Activated CD4-positive, alpha-beta T cell treated with anti-CD3 and anti-CD28 coated beads, Interleukin-2, Interleukin-6, amounts not matched to agents 100 ng/mL and 50 ng/mL, durations not matched to agents 16 hours and 8 hours (primary cell): ENCODE measurements around the gene TRIM48.
"Not testable (repeated sequence)": the region's sequence is repeated elsewhere in the genome, so short reads cannot be mapped to it uniquely, and the experiment has no call there.

Experiments used
- DNase-seq: peaks from one replicate; pipeline ENCODE4 v3.0.0-alpha.2; 2020

TRIM48 gene

GRCh38 chr11:55261855-55262254 is at the start of gene TRIM48:
Gene TRIM48, plus strand, starts transcription at chr11:55262155. Its CDS starts 113 bp downstream, at chr11:55262268.
- not testable (repeated sequence) for DNase-seq

GRCh38 chr11:55238316-55238715 is 23.6 kb upstream of the TRIM48 start:
- not testable (repeated sequence) for DNase-seq

- no peak for DNase-seq
Measured at GRCh38 chr11:55263081-55263480, 1.1 kb downstream of the TRIM48 start.
